Body of pancreas (tissue), 4 donors: Measurements from ENCODE around the gene PPARA.

ENCODE experiments used
- POLR2A ChIP-seq, 3 donors: fragments of 450-650 bp; IDR thresholded peaks; one replicate each; pipeline ENCODE4 v1.6.1; 2016; ENCODE audit warnings: antibody characterized with exemption in 3 of 3, mild to moderate bottlenecking in 2 of 3
- TF ChIP-seq, protein P1 (sequence below), 7 experiments: fragments of 450-650 bp in 4 of 7; fragments of 200-600 bp in 3 of 7; sonication (generic) in 3 of 7; IDR thresholded peaks; one replicate each; pipeline ENCODE4 v1.5.1; 2016 to 2019; ENCODE audit warnings: antibody characterized with exemption in 7 of 7

DNA sequence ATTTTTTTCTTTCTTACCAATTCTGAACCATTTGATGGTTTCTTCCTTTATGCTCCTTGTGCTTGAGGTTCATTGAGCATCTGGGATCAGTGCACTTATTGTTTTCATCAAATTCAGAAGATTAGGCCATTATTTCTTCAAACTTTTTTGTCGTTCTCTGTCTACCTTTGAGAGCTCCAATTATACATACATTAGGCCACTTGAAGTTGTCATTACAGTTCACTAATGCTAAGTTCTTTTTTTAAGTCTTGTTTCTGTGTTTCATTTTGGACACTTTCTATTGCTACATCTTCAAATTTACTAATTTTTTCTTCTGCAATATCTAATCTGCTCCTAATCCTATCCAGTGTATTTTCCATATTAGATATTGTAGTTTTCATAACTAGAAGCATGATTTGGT is 58.9 kb downstream of the PPARA start:
- TF ChIP-seq, protein P1, sequence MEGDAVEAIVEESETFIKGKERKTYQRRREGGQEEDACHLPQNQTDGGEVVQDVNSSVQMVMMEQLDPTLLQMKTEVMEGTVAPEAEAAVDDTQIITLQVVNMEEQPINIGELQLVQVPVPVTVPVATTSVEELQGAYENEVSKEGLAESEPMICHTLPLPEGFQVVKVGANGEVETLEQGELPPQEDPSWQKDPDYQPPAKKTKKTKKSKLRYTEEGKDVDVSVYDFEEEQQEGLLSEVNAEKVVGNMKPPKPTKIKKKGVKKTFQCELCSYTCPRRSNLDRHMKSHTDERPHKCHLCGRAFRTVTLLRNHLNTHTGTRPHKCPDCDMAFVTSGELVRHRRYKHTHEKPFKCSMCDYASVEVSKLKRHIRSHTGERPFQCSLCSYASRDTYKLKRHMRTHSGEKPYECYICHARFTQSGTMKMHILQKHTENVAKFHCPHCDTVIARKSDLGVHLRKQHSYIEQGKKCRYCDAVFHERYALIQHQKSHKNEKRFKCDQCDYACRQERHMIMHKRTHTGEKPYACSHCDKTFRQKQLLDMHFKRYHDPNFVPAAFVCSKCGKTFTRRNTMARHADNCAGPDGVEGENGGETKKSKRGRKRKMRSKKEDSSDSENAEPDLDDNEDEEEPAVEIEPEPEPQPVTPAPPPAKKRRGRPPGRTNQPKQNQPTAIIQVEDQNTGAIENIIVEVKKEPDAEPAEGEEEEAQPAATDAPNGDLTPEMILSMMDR (IDR thresholded peaks at IDR 0.05), result no peak
- no peak for TF ChIP-seq POLR2A (IDR thresholded peaks at IDR 0.05)
